Skeletal muscle satellite cell (primary cell): ENCODE data around the gene EHD2. TPM values are rescaled to one million over a fixed set of nuclear protein-coding genes. Genes with fewer than 3 reads are reported as not detected.
"Not testable (repeated sequence)": the region's sequence is repeated elsewhere in the genome, so short reads cannot be mapped to it uniquely, and the experiment has no call there.

ENCODE experiments used
- H3K27me3 ChIP-seq: 2 replicates; pipeline ENCODE4 v1.7.0; 2013; ENCODE audit warnings: low read length; ENCODE audit not compliant: control insufficient read depth, insufficient read depth
- H3K36me3 ChIP-seq: 2 replicates; pipeline ENCODE4 v1.7.0; 2013; ENCODE audit warnings: mild to moderate bottlenecking, control low read depth, low read length; ENCODE audit not compliant: insufficient read depth
- H3K4me1 ChIP-seq: 2 replicates; pipeline ENCODE4 v1.7.0; 2013; ENCODE audit warnings: low read length; ENCODE audit not compliant: control insufficient read depth, insufficient read depth
- H3K4me2 ChIP-seq: 2 replicates; pipeline ENCODE4 v1.7.0; 2013; ENCODE audit warnings: mild to moderate bottlenecking, low read length
- H3K4me3 ChIP-seq: 2 replicates; pipeline ENCODE4 v1.7.0; 2013; ENCODE audit warnings: low read length
- H3K9ac ChIP-seq: 2 replicates; pipeline ENCODE4 v1.7.0; 2013; ENCODE audit warnings: mild to moderate bottlenecking, low read depth, low read length, moderate library complexity
- H3K9me3 ChIP-seq: replicated peaks from 2 replicates; pipeline ENCODE4 v1.7.0; 2013; ENCODE audit warnings: mild to moderate bottlenecking, control low read depth, low read length
- small RNA-seq: library from RNA; depleted of rRNA; stranded (forward); fragments of <200 nt; gene quantifications from one replicate; pipeline ENCODE3, GENCODE V24; 2012

The EHD2 gene

DNA sequence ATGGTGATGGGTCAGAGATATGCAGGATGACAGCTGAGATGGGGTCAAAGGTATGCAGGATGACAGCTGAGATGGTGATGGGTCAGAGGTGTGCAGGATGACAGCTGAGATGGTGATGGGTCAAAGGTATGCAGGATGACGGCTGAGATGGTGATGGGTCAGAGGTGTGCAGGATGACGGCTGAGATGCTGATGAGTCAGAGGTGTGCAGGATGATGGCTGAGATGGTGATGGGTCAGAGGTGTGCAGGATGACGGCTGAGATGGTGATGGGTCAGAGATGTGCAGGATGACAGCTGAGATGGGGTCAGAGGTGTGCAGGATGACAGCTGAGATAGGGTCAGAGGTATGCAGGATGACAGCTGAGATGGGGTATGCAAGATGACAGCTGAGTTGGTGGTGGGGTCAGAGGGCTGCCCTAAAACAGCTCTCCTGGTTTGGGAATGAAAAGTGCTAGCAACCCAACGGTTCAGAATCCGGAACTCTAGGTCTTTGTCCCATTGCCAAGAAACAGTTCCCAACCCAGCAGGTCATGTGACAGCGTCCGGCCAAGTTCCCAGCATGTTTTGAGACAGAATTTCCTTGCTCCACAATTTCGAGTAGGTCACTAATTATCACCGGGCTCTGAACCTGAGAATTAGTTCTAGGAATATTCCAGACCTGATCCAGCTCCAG is 68.5 kb downstream of the EHD2 start:
- H3K27me3 ChIP-seq: no peaks in the 10 kb centered on the region
- H3K4me2 ChIP-seq: peak overlapping the region; percentile 10
- H3K4me1 ChIP-seq: peaks cover 23% of the 10 kb centered on the region
- H3K36me3 ChIP-seq: peaks cover 43% of the 10 kb centered on the region
- H3K9me3 ChIP-seq: no peaks in the 10 kb centered on the region
- no peak overlapping the region for H3K4me3 ChIP-seq
- H3K9ac ChIP-seq: no peak overlapping the region

DNA sequence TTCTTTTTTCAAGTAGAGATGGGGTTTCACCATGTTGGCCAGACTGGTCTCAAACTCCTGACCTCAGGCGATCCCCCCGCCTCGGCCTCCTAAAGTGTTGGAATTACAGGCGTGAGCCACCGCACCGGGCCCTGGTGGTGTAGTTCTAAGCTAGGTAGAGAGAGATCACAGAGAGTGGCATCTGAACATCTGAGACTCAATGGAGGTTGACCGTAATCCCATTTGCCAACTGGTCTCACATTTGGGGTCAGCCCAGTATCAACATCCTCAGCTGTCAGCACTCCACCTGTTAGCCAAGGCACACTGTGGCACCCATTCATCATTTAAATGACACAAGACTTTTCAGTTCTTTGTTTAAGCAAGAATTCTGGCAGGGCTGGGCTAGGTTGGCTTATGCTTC is 73.3 kb downstream of the EHD2 start:
- Histone ChIP-seq H3K27me3 (no peaks in the 10 kb centered on the region), H3K9me3 (no peaks in the 10 kb centered on the region), H3K4me1 (peaks cover 4% of the 10 kb centered on the region), H3K9ac (no peak overlapping the region), H3K4me3 (no peak overlapping the region), H3K4me2 (no peak overlapping the region), H3K36me3 (peaks cover 35% of the 10 kb centered on the region)

DNA sequence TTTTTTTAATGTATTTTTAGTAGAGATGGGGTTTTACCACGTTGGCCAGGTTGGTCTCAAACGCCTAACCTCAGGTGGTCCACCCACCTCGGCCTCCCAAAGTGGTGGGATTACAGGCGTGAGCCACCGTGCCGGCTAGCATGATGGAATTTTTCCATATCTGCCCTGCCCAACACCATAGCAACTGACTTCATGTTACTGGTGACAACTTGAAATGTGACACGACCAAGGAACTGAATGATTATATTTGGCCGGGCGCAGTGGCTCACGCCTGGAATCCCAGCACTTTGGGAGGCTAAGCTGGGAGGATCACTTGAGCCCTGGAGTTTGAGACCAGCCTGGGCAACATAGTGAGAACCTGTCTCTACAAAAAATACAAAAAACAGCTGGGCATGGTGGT is 74.1 kb downstream of the EHD2 start:
- H3K4me2 ChIP-seq, H3K4me3 ChIP-seq, H3K9ac ChIP-seq, H3K4me1 ChIP-seq, H3K9me3 ChIP-seq, H3K27me3 ChIP-seq: not testable (repeated sequence)
- H3K36me3 ChIP-seq: peaks cover 31% of the 10 kb centered on the region

DNA sequence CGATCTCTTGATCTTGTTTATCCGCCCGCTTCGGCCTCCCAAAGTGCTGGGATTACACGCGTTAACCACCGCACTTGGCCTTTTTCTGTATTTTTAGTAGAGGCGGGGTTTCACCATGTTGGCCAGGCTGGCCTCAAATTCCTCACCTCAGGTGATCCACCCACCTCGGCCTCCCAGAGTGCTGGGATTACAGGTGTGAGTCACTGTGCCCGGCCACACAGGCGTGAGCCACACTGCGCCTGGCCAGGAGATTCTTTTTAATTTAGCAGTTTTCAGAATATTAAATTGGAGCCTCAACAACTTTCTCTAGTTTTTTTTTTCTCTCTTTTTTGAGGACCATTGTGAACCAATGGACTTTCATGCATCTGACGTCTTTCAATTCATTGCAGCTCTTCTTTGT is 76.6 kb downstream of the EHD2 start:
- H3K9me3 ChIP-seq: not testable (repeated sequence)
- peaks cover 19% of the 10 kb centered on the region for H3K36me3 ChIP-seq

DNA sequence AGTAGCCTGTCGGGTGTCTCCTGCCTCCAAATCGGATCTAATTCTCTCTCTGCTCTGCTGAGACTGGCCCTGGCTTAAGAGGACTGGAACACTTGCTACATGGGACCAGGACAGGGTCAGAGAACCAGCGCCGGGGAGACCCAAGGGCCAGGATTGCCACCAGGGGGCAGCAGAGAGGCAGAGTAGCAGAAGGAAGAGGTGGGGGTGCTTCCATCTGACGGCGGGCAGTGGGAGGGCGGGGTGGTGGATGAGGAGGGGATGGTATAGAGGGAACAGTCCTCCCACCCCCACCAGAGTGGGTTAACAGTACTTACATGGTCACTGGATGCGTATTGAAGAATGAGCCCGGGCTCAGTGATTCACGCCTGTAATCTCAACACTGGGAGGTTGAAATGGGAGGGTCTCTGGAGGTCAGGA is 77.2 kb downstream of the EHD2 start:
- Histone ChIP-seq H3K4me3 (no peak overlapping the region), H3K4me2 (no peak overlapping the region), H3K9ac (no peak overlapping the region), H3K36me3 (peaks cover 16% of the 10 kb centered on the region), H3K9me3 (no peaks in the 10 kb centered on the region), H3K27me3 (no peaks in the 10 kb centered on the region), H3K4me1 (no peaks in the 10 kb centered on the region)

More for the DNA sequence above, 76.6 kb downstream of the EHD2 start:
- H3K4me3 ChIP-seq, H3K9ac ChIP-seq, H3K27me3 ChIP-seq, H3K4me1 ChIP-seq, H3K4me2 ChIP-seq: not testable (repeated sequence)

DNA sequence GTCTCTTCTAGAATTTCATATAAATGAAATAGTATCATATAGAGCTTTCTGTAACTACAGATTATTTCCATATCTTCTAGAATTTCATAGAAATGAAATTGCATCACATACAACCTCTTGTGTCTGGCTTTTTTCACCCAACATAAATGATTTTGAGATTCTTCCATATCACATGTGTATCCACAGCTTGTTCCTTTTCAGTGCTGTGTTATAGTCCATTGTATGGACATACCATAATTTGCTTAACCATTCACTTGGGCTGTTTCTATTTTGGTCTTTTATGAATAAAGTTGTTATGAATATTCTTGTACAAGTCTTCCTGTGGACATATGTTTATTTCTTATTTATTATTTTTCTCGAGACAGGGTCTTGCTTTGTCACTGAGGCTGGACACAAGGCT is 79.4 kb downstream of the EHD2 start:
- H3K9me3 ChIP-seq: no peaks in the 10 kb centered on the region
- H3K4me3 ChIP-seq: no peak overlapping the region
- no peak overlapping the region for H3K9ac ChIP-seq
- peaks cover 4% of the 10 kb centered on the region for H3K36me3 ChIP-seq
- no peaks in the 10 kb centered on the region for H3K27me3 ChIP-seq
- H3K4me1 ChIP-seq: no peaks in the 10 kb centered on the region
- no peak overlapping the region for H3K4me2 ChIP-seq

Small RNAs within 50 kb of the gene (small RNA-seq; reads per million reads assigned to genes)
- not detected for gene SNORD23
